PFSK-1 (cell line): ENCODE results near the gene ARHGAP15.

ENCODE experiments used
- FOXP2 ChIP-seq: optimal IDR thresholded peaks from 2 replicates; pipeline ENCODE3; 2011; ENCODE audit warnings: borderline replicate concordance, control low read depth, inconsistent platforms; ENCODE audit not compliant: insufficient read depth; ENCODE audit errors: extremely low read length, extremely low read depth
- POLR2AphosphoS5 ChIP-seq: IDR thresholded peaks from 2 replicates; pipeline ENCODE4 v1.6.1; 2012; ENCODE audit warnings: low read depth, mild to moderate bottlenecking, control low read depth, low read length, moderate library complexity
- REST ChIP-seq, 2 experiments: IDR thresholded peaks; 2 replicates each; pipeline versions ENCODE4 v1.6.1 to v1.8.0; 2011 to 2012; ENCODE audit warnings: low read depth in 2 of 2, low read length in 2 of 2, control low read depth in 1 of 2, inconsistent platforms in 1 of 2, mild to moderate bottlenecking in 1 of 2, moderate library complexity in 1 of 2; ENCODE audit not compliant: insufficient read depth in 1 of 2
- SIN3A ChIP-seq: IDR thresholded peaks from 2 replicates; pipeline ENCODE4 v1.6.1; 2012; ENCODE audit warnings: mild to moderate bottlenecking, low read length, moderate library complexity, borderline replicate concordance; ENCODE audit not compliant: insufficient read depth
- TAF1 ChIP-seq: IDR thresholded peaks from 2 replicates; pipeline ENCODE4 v1.6.1; 2012; ENCODE audit warnings: low read length, control low read depth, borderline replicate concordance; ENCODE audit not compliant: insufficient read depth

ARHGAP15 gene

GRCh38 chr2:143169105-143169504, 39.9 kb downstream of the ARHGAP15 start:
- no peak for TF ChIP-seq TAF1
- TF ChIP-seq REST (IDR thresholded peaks at IDR 0.05; ENCODE audit: insufficient read depth in 1 of 2, low read depth in 2 of 2, low read length in 2 of 2): no peak
- no peak for TF ChIP-seq POLR2AphosphoS5
- no peak for TF ChIP-seq FOXP2
- TF ChIP-seq SIN3A: no peak

GRCh38 chr2:143171817-143172216, 42.6 kb downstream of the ARHGAP15 start:
- no peak for TF ChIP-seq TAF1
- TF ChIP-seq FOXP2: no peak
- no peak for TF ChIP-seq SIN3A
- no peak for TF ChIP-seq REST (IDR thresholded peaks at IDR 0.05; ENCODE audit: insufficient read depth in 1 of 2, low read depth in 2 of 2, low read length in 2 of 2)
- no peak for TF ChIP-seq POLR2AphosphoS5

GRCh38 chr2:143175438-143175837, 46.2 kb downstream of the ARHGAP15 start:
- TF ChIP-seq POLR2AphosphoS5: no peak
- no peak for TF ChIP-seq FOXP2
- TF ChIP-seq SIN3A: no peak
- no peak for TF ChIP-seq TAF1

- TF ChIP-seq SIN3A (no peak), REST (IDR thresholded peaks at IDR 0.05; ENCODE audit: insufficient read depth in 1 of 2, low read depth in 2 of 2, low read length in 2 of 2) (no peak), FOXP2 (no peak), POLR2AphosphoS5 (no peak), TAF1 (no peak)
Measured at GRCh38 chr2:143176606-143177005, 47.4 kb downstream of the ARHGAP15 start.

- TF ChIP-seq REST (IDR thresholded peaks at IDR 0.05; ENCODE audit: insufficient read depth in 1 of 2, low read depth in 2 of 2, low read length in 2 of 2): no peak
- TF ChIP-seq SIN3A: no peak
- TF ChIP-seq FOXP2: no peak
- TF ChIP-seq TAF1: no peak
- TF ChIP-seq POLR2AphosphoS5: no peak
Measured at GRCh38 chr2:143177096-143177786, 48.0 kb downstream of the ARHGAP15 start.
